HG03558 (cell line): Measurements from ENCODE around the gene AMZ1.
"Not testable (repeated sequence)": the region's sequence is repeated elsewhere in the genome, so short reads cannot be mapped to it uniquely, and the experiment has no call there.

Source experiments
- ATAC-seq: cut with Tn5 transposase; IDR thresholded peaks from one replicate; pipeline ENCODE4 v1.9.1; 2021; ENCODE audit warnings: moderate number of reproducible peaks; ENCODE audit not compliant: unreplicated experiment; ENCODE audit errors: extremely low read depth

The AMZ1 gene

GRCh38 chr7:2666155-2666554 lies 21.8 kb upstream of the AMZ1 start:
- no peak for ATAC-seq

DNA sequence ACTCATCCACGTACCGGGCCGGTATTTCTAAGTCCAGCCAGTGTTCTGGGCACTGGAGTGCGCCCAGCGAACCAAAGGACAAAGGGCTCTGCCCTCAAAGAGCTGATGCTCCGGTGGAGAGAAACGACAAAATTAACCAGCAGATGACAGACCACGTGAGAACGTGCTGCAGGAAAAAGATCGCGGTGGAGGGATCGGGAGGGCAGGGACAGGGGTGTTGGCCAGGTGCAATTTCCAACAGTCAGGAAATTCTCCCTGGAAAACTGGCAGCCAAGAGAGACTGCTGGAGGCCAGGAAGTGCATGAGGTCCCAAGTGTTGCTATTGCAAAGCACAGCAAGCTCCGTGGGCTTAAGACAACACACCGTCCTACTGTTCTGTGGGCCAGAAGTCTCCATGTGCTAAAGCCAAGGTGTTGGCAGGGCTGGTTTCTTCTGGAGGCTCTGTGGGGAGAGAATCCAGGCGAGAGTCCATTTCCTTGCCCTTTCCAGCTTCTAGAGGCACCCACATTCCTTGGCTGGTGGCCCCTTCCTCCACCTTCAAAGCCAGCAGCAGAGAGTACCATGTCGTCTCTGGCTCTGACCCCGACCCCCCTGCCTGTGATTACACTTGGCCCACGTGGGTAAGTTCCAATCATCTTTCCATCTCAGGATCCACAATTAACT lies 21.3 kb upstream of the AMZ1 start:
- no peak for ATAC-seq

- no peak for ATAC-seq
Measured at GRCh38 chr7:2667843-2668242, 20.2 kb upstream of the AMZ1 start.

GRCh38 chr7:2668401-2668800 lies 19.6 kb upstream of the AMZ1 start:
- ATAC-seq: no peak

DNA sequence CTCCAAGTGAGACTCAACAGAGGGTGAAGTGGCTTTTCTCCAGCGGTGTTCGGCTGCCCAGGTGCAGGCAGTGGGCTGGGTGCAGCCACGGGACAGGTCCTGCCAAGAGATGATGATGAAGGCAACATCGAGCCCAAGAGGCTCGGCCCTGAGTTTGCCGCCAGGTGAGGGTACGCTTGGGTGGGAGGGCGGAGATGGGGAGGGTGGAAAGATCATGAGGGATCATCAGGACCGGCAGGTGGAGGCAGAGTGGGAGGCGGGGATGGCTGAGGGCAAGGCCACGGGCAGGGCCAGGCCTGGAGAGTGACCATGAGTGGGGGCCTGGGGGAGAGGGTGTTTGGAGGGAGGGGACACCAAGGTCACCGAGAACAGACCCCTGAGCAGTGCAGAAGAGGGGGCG lies 17.8 kb upstream of the AMZ1 start:
- ATAC-seq: no peak

DNA sequence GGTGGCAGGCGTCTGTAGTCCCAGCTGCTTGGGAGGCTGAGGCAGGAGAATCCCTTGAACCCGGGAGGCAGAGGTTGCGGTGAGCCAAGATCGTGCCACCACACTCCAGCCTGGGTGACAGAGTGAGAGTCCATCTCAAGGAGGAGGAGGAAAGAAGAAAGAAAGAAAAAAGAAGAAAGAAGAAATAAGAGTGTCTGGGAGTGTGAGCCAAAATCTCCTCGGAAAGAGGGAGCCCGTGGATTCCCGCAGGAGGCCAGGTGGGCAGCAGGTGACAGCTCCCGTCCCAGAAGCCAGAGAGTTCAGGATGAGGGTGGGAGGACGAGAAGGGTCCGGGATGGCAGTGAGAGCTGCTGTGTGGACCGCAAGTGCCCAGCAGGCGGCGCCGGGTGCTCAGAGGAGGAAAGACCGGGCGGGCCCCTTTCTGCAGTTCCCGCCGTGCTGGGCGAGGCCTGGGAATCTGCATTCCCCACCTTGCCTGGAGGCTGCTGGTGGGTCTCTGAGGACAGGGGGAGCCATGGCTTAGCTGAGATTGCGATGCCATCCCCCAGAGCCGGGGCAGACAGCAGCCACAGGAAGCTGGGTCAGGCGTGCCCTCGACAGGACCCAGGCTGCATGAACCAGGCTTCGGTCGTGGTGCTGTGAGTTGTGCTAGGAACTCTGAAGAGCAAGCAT lies 17.1 kb upstream of the AMZ1 start:
- ATAC-seq: no peak

- ATAC-seq: not testable (repeated sequence)
Measured at GRCh38 chr7:2673214-2673613, 14.8 kb upstream of the AMZ1 start.

- ATAC-seq: no peak
Measured at GRCh38 chr7:2673934-2674333, 14.1 kb upstream of the AMZ1 start.

GRCh38 chr7:2675256-2675764 lies 12.7 kb upstream of the AMZ1 start:
- ATAC-seq: no peak

GRCh38 chr7:2676576-2676975 lies 11.4 kb upstream of the AMZ1 start:
- ATAC-seq: not testable (repeated sequence)

DNA sequence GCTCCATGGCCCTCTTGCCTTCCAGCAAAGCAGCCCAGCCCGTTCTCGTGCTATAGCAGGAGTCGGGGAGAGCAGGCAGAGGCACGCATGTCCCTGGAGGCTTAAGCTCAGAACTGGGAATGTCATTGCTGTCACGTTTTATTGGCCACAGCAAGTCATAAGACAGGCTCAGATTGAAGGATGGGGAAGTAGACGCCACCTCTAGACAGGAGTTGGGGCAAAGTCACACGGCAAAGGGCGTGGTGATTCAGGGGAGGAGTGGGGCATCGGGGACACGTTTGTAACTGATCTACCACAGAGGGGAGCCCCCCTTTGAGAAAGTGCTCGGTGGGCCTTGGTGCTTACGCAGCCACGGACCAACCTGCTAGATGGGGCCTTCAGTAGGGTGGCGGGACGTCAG lies 9.5 kb upstream of the AMZ1 start:
- not testable (repeated sequence) for ATAC-seq

DNA sequence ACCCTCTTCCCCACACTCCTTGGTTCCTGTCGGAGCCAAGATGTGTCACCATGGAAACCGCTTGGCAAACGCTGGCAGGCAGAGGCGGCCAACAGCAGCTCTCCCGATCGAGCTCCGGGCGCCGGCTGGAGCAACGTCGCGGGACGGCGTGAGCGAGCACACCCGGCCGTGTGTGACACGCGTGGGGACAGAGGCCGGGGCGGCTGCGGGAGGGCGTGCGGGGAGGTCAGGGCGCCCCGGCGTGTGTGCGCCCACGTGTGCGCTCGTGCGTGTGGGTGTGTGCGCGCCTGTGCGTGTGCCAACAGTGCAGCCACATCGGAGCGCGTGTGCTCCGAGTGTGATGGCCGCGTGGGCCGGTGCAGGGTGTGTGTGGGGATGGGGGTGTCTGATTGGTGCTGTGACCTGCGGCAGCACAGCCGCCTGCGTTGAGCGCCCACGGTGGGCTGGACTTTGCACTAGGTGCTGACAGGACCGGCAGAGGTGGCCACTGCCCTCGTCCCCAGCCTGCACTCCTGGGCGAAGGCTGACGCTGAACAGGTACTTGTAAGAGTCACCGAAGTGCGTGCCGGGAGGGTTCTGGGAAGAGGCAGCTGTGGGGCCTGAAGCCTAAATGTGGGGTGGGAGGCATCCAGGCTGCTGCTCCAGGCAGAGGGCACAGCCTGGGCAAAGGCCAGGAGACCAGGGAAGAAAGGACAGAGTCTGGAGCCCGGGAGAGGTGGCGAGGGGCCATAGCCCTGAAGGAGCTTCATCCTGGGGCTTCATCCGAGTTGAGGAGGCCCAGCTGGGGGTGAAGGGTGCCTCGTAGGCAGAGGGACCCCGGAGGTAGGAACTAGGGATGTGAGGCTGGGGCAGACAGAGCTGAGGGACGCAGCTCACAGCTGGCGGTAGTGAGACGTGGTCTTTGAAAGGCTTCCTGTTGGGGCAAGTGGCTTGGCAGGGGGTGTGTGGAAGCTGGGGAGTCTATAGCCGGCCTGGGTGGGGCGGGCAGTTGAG lies 8.6 kb upstream of the AMZ1 start:
- not testable (repeated sequence) for ATAC-seq

GRCh38 chr7:2680256-2680655 lies 7.7 kb upstream of the AMZ1 start:
- ATAC-seq: no peak

DNA sequence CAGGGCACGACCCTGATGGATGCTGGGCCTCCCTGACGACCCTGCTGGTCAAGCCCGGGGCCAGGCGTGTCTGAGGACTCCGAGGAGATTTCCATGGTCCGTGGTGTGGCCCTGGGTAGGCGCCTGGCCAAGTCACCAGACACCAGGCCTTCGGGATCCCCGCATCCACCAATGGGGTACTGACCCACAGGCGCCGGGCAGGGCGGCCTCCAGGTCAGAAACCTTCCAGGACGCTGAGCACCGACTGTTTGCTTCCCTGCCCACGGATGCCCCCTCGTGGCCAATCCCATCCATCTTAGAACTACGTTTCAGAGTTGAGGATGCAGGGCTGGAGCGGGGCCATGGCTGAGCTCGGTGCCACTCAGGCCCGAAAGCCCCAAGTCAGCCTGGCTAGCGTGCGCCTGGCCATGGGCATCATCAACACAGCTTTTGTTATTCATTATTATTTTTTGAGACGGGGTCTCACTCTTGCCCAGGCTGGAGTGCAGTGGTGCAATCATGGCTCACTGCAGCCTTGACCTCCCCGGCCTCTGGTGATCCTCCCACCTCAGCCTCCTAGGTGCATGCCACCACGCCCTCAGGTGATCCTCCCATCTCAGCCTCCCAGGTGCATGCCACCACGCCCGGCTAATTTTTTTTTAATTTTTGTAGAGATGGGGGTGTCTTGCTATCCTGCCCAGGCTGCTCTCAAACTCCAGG lies 7.1 kb upstream of the AMZ1 start:
- no peak for ATAC-seq

DNA sequence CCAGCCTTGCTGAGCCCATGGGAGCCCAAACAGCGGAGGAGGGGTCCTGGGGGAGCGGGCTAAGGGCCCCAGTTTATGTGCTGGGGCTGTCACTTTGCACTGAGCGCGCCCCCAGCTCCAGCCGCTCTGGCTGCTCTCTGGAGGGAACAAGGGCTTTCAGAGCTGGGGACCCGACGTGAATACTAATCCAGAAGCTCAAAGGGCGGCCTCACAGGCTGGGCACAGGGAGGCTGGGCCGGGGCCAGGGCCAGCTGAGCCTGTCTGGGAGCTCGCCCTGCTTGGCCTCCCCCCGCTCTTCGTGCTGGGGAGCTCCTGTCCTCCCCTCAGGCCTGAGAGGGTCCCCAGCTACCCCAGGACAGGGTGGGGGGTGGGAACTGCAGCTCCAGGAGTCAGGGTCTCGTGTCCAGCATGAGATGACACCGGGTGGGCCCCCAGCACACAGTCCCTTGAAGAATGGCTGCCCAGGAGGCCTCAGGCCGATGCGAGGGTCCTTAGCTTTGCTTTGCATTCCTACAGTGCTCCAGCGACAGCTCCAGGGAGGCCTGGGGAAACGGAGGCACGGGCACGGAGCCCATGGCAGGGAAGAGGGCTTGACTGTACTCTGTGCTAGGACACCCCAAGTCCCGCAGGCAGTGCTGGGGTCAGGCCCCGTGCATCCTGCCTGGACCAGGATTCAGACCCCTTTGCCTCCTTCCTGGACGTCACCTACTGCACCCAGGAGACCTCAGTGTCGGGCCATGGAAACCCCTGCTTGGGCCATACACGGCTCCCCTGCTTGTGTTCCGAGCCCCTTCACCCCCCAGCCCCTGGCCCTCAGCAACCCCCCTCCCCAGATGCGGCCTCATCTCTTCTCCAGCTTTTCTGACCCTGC lies 5.8 kb upstream of the AMZ1 start:
- ATAC-seq: no peak

DNA sequence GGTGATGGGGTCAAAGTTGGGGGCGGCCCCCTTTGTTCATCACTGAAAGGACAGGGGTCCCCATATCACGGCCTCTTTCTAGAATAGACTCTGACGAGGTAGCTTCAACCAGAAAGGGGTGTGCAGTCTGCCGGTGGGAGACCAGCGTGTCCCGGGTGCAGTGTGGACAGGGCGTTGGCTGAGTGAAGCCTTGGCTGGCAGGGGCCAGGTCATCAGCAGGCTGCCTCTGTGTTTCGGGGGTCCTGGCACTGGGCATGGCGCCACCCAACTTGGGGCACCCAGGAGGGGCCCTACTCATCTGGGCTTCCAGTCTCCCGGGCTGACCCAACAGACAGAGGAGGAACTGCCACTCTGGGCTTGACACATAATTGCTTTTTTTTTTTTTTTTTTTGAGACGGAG lies 3.5 kb upstream of the AMZ1 start:
- ATAC-seq: no peak

DNA sequence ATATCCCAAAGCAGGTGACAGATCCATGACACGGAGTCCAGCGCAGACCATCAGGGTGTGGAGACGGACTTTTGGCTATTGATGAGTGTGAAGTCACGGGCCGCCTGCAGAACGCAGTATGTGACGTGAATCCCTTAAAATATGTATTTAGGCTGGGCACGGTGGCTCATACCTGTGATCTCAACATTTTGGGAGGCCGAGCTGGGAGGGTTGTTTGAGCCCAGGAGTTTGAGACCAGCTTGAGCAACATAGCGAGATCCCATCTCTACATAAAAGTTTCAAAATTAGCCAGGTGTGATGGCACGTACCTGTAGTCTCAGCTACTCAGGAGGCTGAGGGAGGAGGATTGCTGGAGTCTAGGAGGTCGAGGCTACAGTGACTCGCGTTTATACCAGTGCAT lies 1.9 kb upstream of the AMZ1 start:
- ATAC-seq: no peak

DNA sequence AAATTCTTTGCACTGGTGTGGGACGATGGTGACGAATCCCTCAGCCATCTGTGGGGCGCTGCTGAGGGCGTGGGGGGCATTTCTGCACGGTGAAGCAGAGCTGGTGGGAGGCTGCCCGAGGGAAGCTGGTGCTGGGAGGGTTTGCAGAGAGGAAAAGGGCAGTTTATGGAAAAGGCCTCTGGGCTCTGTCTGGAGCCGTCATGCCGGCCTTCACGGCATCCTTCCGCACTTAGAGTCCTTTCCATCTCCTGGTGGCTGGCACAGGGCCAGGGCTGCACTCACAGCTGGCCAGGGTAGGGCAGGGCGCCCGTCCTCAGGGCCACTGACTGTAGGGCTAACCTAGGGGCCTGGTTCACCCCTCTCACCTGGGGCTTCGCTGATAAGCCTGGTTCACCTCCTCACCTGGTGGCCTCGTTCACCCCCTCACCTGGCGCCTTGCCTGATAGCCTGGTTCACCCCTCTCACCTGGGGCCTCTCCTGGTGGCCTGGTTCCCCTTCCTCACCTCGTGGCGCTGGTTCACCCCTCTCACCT lies 598 bp upstream of the AMZ1 start:
- ATAC-seq: no peak
